Esophagus muscularis mucosa (tissue), 3 donors: Measurements from ENCODE around the gene TIMM9.

Source experiments
- CTCF ChIP-seq, 3 experiments: fragments of 200-600 bp in 2 of 3; fragments of 450-650 bp in 1 of 3; sonication (generic) in 2 of 3; IDR thresholded peaks; one replicate each; pipeline ENCODE4 v1.5.1; 2017 to 2019; ENCODE audit warnings: antibody characterized with exemption in 3 of 3, mild to moderate bottlenecking in 2 of 3, moderate library complexity in 1 of 3
- POLR2AphosphoS5 ChIP-seq, 2 donors: sonication (generic); formaldehyde crosslinking; IDR thresholded peaks; one replicate each; pipeline ENCODE4 v1.6.1; 2017; ENCODE audit warnings: antibody characterized with exemption in 2 of 2

GRCh38 chr14:58367296-58367695, 60.0 kb downstream of the TIMM9 start:
- TF ChIP-seq CTCF (IDR thresholded peaks at IDR 0.05) = no peak
- TF ChIP-seq POLR2AphosphoS5 (IDR thresholded peaks at IDR 0.05) = no peak
